PFSK-1 (cell line): ENCODE results near the gene AREG.

Source experiments
- FOXP2 ChIP-seq: optimal IDR thresholded peaks from 2 replicates; pipeline ENCODE3; 2011; ENCODE audit warnings: borderline replicate concordance, control low read depth, inconsistent platforms; ENCODE audit not compliant: insufficient read depth; ENCODE audit errors: extremely low read length, extremely low read depth
- POLR2AphosphoS5 ChIP-seq: IDR thresholded peaks from 2 replicates; pipeline ENCODE4 v1.6.1; 2012; ENCODE audit warnings: low read depth, mild to moderate bottlenecking, control low read depth, low read length, moderate library complexity
- TAF1 ChIP-seq: IDR thresholded peaks from 2 replicates; pipeline ENCODE4 v1.6.1; 2012; ENCODE audit warnings: low read length, control low read depth, borderline replicate concordance; ENCODE audit not compliant: insufficient read depth
- TF ChIP-seq, protein P1 (sequence below), 2 experiments: IDR thresholded peaks; 2 replicates each; pipeline versions ENCODE4 v1.6.1 to v1.8.0; 2011 to 2012; ENCODE audit warnings: low read depth in 2 of 2, low read length in 2 of 2, control low read depth in 1 of 2, inconsistent platforms in 1 of 2, mild to moderate bottlenecking in 1 of 2, moderate library complexity in 1 of 2; ENCODE audit not compliant: insufficient read depth in 1 of 2

GRCh38 chr4:74456849-74457395 lies 12.0 kb downstream of the AREG start:
- TF ChIP-seq, protein P1, sequence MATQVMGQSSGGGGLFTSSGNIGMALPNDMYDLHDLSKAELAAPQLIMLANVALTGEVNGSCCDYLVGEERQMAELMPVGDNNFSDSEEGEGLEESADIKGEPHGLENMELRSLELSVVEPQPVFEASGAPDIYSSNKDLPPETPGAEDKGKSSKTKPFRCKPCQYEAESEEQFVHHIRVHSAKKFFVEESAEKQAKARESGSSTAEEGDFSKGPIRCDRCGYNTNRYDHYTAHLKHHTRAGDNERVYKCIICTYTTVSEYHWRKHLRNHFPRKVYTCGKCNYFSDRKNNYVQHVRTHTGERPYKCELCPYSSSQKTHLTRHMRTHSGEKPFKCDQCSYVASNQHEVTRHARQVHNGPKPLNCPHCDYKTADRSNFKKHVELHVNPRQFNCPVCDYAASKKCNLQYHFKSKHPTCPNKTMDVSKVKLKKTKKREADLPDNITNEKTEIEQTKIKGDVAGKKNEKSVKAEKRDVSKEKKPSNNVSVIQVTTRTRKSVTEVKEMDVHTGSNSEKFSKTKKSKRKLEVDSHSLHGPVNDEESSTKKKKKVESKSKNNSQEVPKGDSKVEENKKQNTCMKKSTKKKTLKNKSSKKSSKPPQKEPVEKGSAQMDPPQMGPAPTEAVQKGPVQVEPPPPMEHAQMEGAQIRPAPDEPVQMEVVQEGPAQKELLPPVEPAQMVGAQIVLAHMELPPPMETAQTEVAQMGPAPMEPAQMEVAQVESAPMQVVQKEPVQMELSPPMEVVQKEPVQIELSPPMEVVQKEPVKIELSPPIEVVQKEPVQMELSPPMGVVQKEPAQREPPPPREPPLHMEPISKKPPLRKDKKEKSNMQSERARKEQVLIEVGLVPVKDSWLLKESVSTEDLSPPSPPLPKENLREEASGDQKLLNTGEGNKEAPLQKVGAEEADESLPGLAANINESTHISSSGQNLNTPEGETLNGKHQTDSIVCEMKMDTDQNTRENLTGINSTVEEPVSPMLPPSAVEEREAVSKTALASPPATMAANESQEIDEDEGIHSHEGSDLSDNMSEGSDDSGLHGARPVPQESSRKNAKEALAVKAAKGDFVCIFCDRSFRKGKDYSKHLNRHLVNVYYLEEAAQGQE (IDR thresholded peaks at IDR 0.05; ENCODE audit: insufficient read depth in 1 of 2, low read depth in 2 of 2, low read length in 2 of 2), result no peak
- TF ChIP-seq TAF1 (no peak), POLR2AphosphoS5 (no peak), FOXP2 (no peak)
